Measurements from ENCODE around the gene RAB6C. TPM values are rescaled to one million over a fixed set of nuclear protein-coding genes. Genes with fewer than 3 reads are reported as not detected.
"Not testable (repeated sequence)": the region's sequence is repeated elsewhere in the genome, so short reads cannot be mapped to it uniquely, and the experiment has no call there.

Gene RAB6C
- total RNA-seq, 1 experiment from 2014 or later, result not detected

DNA sequence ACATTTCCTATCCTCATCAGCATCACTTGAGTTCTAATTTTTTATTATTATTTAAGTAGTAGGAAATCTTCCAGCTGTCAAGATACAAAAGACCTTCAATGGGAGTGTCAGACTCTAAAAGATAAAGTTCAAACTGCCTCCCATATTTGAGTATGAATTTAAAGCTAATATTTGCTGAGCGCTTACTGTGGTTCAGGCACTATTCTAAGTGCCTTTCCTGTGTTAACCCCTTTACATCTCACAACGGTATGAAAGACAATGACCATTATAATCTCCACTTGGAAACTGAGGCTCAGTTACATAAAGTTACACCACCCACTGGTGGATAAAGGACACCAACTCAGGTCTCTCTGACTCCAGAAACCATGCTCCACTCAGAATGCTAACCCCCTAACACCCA lies 39.9 kb downstream of the RAB6C start:
- intact Hi-C loops (cut with micrococcal nuclease; ENCODE audit: unreplicated experiment), result no loop called here
- BruUV-seq (replicated peaks), result no TSS peak
- CTCF ChIA-PET, result no interaction called here
- TF ChIP-seq, protein P1, sequence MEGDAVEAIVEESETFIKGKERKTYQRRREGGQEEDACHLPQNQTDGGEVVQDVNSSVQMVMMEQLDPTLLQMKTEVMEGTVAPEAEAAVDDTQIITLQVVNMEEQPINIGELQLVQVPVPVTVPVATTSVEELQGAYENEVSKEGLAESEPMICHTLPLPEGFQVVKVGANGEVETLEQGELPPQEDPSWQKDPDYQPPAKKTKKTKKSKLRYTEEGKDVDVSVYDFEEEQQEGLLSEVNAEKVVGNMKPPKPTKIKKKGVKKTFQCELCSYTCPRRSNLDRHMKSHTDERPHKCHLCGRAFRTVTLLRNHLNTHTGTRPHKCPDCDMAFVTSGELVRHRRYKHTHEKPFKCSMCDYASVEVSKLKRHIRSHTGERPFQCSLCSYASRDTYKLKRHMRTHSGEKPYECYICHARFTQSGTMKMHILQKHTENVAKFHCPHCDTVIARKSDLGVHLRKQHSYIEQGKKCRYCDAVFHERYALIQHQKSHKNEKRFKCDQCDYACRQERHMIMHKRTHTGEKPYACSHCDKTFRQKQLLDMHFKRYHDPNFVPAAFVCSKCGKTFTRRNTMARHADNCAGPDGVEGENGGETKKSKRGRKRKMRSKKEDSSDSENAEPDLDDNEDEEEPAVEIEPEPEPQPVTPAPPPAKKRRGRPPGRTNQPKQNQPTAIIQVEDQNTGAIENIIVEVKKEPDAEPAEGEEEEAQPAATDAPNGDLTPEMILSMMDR (IDR thresholded peaks at IDR 0.05; ENCODE audit: unreplicated experiment), result no peak
- Mint-ChIP-seq H3K27me3 (ENCODE audit: unreplicated experiment) (peaks cover 10% of the 10 kb centered on the region), H3K4me1 (ENCODE audit: low read depth, unreplicated experiment) (no peaks in the 10 kb centered on the region), H3K36me3 (ENCODE audit: insufficient read depth, unreplicated experiment) (no peaks in the 10 kb centered on the region), H3K9me3 (ENCODE audit: low read depth, unreplicated experiment) (no peaks in the 10 kb centered on the region), H3K4me3 (ENCODE audit: low read depth, unreplicated experiment) (no peak overlapping the region), H3K27ac (ENCODE audit: unreplicated experiment) (no peak overlapping the region)
- DNase-seq, result no peak

DNA sequence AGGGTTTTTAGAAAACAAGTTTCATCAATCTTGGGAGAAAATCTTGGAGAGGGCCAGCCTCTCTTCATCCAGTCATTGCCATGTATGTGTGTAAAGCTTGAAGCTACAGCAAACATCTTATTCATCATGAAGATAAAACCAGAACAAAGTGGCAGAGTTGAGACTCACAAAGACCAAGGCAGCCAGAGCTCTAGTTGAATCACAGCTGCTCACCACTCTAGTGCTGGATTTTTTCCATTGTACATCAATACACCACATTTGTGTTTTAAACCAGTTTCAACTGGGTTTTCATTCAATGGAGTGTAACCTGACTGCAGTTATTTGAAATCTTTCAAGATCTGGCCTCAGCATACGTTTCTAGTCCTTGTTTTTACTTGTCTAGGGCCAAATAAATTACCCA lies 40.6 kb downstream of the RAB6C start:
- DNase-seq; CTCF ChIA-PET; H3K9me3 Mint-ChIP-seq (ENCODE audit: low read depth, unreplicated experiment); intact Hi-C loops (cut with micrococcal nuclease; ENCODE audit: unreplicated experiment); BruUV-seq (replicated peaks); H3K4me1 Mint-ChIP-seq (ENCODE audit: low read depth, unreplicated experiment); H3K36me3 Mint-ChIP-seq (ENCODE audit: insufficient read depth, unreplicated experiment); H3K27me3 Mint-ChIP-seq (ENCODE audit: unreplicated experiment); H3K4me3 Mint-ChIP-seq (ENCODE audit: low read depth, unreplicated experiment); H3K27ac Mint-ChIP-seq (ENCODE audit: unreplicated experiment): not testable (repeated sequence)

DNA sequence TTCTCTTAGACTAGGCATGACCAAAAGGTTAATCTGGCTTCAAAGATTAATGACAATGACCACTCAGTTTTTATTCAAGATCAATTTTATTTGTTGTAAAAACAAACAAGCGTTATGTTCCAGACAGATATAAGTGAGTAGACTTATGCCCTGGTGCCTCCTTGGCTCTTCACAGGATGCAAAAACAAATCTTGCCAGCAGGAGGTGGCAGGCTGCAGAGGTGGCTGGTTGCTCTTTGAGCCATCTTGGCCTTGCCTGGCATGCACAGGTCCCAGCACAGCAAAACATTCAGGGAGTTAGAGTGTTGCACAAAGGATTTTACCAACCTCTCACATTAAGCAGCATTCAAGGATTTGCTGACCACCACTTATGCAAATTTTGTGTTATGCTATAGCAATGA lies 46.5 kb downstream of the RAB6C start:
- peak; percentile 13 for DNase-seq
- H3K27ac Mint-ChIP-seq (ENCODE audit: unreplicated experiment); intact Hi-C loops (cut with micrococcal nuclease; ENCODE audit: unreplicated experiment); BruUV-seq (replicated peaks); H3K4me3 Mint-ChIP-seq (ENCODE audit: low read depth, unreplicated experiment); CTCF ChIA-PET; H3K36me3 Mint-ChIP-seq (ENCODE audit: insufficient read depth, unreplicated experiment); H3K9me3 Mint-ChIP-seq (ENCODE audit: low read depth, unreplicated experiment); H3K4me1 Mint-ChIP-seq (ENCODE audit: low read depth, unreplicated experiment): not testable (repeated sequence)
- H3K27me3 Mint-ChIP-seq (ENCODE audit: unreplicated experiment), result peaks cover 17% of the 10 kb centered on the region

Other genes with a start within 250 kb of the RAB6C start
- not detected in 2 replicates for gene POTEF, start 149.6 kb downstream of the RAB6C start, total RNA-seq (2022)
- gene CCDC74B, start 165.4 kb downstream of the RAB6C start, total RNA-seq (2022), result 1.5 and 2.1 TPM in 2 replicates
- 90.1 and 97.8 TPM in 2 replicates for gene SMPD4, start 201.9 kb downstream of the RAB6C start, total RNA-seq (2022)
- gene MZT2B, start 202.6 kb downstream of the RAB6C start, total RNA-seq (2022), result 230 and 265 TPM in 2 replicates
- gene TUBA3E, start 218.8 kb downstream of the RAB6C start, total RNA-seq (2022), result not detected in 2 replicates

Data from Calu3 (cell line).